Esophagus squamous epithelium (tissue), 5 donors: ENCODE results near the gene PREP. TPM values are rescaled to one million over a fixed set of nuclear protein-coding genes. Genes with fewer than 3 reads are reported as not detected.

Source experiments
- DNase-seq: peaks from one replicate; lab custom pipeline; 2025; lab: John Stamatoyannopoulos, UW
- H3K27ac ChIP-seq, 4 donors: fragments of 200-600 bp; sonication (generic); one replicate each; pipeline ENCODE4 v1.5.1; 2016 to 2019; ENCODE audit warnings: mild to moderate bottlenecking in 1 of 4
- H3K27me3 ChIP-seq, 4 donors: fragments of 200-600 bp; sonication (generic); 1 replicate in 3 of 4; 2 replicates in 1 of 4; pipeline versions ENCODE4 v1.5.1 to v1.6.0; 2017 to 2021; ENCODE audit warnings: antibody characterized with exemption in 1 of 4
- H3K36me3 ChIP-seq, 3 donors: fragments of 200-600 bp; sonication (generic); one replicate each; pipeline ENCODE4 v1.5.1; 2016 to 2019
- H3K4me1 ChIP-seq, 3 donors: fragments of 200-600 bp; sonication (generic); one replicate each; pipeline ENCODE4 v1.5.1; 2017 to 2019
- H3K4me3 ChIP-seq, 4 donors: fragments of 200-600 bp; sonication (generic); 1 replicate in 3 of 4; 2 replicates in 1 of 4; pipeline ENCODE4 v1.5.1; 2016 to 2019; ENCODE audit warnings: mild to moderate bottlenecking in 2 of 4, moderate library complexity in 1 of 4
- H3K9me3 ChIP-seq, 3 donors: fragments of 200-600 bp; sonication (generic); one replicate each; pipeline ENCODE4 v1.5.1; 2016 to 2019
- POLR2A ChIP-seq, 4 donors: fragments of 450-650 bp; IDR thresholded peaks; one replicate each; pipeline ENCODE4 v1.6.1; 2017; ENCODE audit warnings: antibody characterized with exemption in 4 of 4, mild to moderate bottlenecking in 4 of 4, moderate library complexity in 3 of 4
- WGBS, 2 donors: methylation state at CpG; one replicate each; pipeline ENCODE4 v1.1.5; 2018; 5-methylcytosine and 5-hydroxymethylcytosine counted together
- intact Hi-C: fragments of 100-400 bp; cut with DNase I; formaldehyde crosslinking; loops from one replicate; pipeline ENCODE4 v1.15.0; 2022
- total RNA-seq, 4 donors: library from RNA; depleted of rRNA; stranded (reverse); fragments of >200 nt; gene quantifications; one replicate each; pipeline ENCODE4 v1.1.0, GENCODE V29; 2016
- TF ChIP-seq, protein P1 (sequence below), 6 experiments: fragments of 450-650 bp in 4 of 6; fragments of 200-600 bp in 2 of 6; sonication (generic) in 2 of 6; IDR thresholded peaks; one replicate each; pipeline ENCODE4 v1.5.1; 2016 to 2019; ENCODE audit warnings: antibody characterized with exemption in 6 of 6, mild to moderate bottlenecking in 4 of 6, moderate library complexity in 4 of 6
- donor health status: DM: yes; HTN: yes; CAD: no.

The PREP gene
- total RNA-seq, 4 donors from 2014 or later = 11.9 to 28.0 (median 19.6) TPM

DNA sequence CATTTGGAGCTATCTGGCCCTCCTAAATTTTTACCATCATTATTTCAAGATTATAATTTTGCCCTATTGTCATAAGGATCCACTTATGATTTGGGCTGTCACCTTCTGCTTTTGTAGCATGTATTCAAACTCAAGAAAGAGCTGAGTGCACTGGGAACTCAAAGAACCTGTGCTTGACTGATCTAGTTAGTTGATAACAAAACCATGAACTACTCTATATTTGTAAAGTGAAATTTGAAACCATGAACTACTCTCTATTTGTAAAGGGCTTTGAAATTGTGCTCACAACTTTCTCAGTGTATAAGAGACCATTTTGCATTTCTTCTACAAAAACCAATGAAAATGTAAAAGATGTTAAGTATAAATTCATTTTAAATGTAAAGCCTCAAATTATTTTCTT, 145.5 kb downstream of the PREP start:
- TF ChIP-seq, protein P1, sequence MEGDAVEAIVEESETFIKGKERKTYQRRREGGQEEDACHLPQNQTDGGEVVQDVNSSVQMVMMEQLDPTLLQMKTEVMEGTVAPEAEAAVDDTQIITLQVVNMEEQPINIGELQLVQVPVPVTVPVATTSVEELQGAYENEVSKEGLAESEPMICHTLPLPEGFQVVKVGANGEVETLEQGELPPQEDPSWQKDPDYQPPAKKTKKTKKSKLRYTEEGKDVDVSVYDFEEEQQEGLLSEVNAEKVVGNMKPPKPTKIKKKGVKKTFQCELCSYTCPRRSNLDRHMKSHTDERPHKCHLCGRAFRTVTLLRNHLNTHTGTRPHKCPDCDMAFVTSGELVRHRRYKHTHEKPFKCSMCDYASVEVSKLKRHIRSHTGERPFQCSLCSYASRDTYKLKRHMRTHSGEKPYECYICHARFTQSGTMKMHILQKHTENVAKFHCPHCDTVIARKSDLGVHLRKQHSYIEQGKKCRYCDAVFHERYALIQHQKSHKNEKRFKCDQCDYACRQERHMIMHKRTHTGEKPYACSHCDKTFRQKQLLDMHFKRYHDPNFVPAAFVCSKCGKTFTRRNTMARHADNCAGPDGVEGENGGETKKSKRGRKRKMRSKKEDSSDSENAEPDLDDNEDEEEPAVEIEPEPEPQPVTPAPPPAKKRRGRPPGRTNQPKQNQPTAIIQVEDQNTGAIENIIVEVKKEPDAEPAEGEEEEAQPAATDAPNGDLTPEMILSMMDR (IDR thresholded peaks at IDR 0.05) = no peak
- no peak for TF ChIP-seq POLR2A (IDR thresholded peaks at IDR 0.05)
- intact Hi-C loops = no loop called here
- no peaks in the 10 kb centered on the region for H3K9me3 ChIP-seq
- H3K27ac ChIP-seq = no peak overlapping the region
- no peaks in the 10 kb centered on the region for H3K4me1 ChIP-seq
- H3K27me3 ChIP-seq = peaks cover 0 to 14% (median 0%) of the 10 kb centered on the region in 4 donors
- DNase-seq = no peak
- H3K36me3 ChIP-seq = no peaks in the 10 kb centered on the region
- H3K4me3 ChIP-seq = no peak overlapping the region

DNA sequence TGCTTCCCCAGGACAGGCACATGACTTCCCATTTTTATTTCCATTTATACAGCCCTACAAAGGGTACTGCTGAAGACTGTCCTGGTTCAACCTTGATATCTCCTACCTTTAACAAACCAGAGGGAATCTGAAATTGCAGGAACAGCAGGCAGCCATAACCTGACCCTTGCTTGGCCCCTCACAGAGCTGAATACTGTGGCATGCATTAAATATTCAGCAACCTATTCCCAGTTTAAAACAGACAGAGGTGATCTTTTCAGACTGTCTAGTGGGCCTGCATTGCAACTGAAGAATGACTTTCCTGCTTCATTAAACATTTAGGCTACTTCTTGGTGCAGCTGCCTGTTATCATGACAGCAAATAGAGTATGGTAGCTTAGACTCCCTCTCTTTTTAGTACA, 146.3 kb downstream of the PREP start:
- DNase-seq = no peak
- no peaks in the 10 kb centered on the region for H3K36me3 ChIP-seq
- H3K9me3 ChIP-seq = no peaks in the 10 kb centered on the region
- peaks cover 0 to 8% (median 0%) of the 10 kb centered on the region in 4 donors for H3K27me3 ChIP-seq
- TF ChIP-seq, protein P1 (IDR thresholded peaks at IDR 0.05) = no peak
- TF ChIP-seq POLR2A (IDR thresholded peaks at IDR 0.05) = no peak
- no peak overlapping the region for H3K27ac ChIP-seq
- no peaks in the 10 kb centered on the region for H3K4me1 ChIP-seq
- intact Hi-C loops = no loop called here
- H3K4me3 ChIP-seq = no peak overlapping the region

DNA sequence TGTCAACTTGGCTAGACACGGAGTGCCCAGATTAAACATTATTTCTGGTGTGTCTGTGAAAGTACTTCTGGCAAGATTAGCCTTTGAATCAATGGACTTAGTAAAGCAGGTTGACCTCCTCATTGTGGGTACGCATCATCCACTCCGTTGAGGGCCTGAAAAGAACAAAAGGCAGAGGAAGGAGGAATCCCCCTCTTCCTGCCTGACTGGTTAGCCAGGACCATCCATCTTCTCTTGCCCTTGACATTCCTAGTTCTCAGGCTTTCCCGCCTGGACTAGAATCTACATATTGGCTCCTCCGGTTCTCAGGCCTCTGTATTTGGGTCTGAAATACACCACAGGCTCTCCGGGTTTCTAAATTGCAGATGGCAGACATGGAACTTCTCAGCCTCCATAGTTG, 149.1 kb downstream of the PREP start:
- Histone ChIP-seq H3K27me3 (no peaks in the 10 kb centered on the region), H3K36me3 (no peaks in the 10 kb centered on the region), H3K9me3 (no peaks in the 10 kb centered on the region), H3K4me1 (no peaks in the 10 kb centered on the region), H3K4me3 (no peak overlapping the region), H3K27ac (no peak overlapping the region)
- intact Hi-C loops = no loop called here
- no peak for DNase-seq
- no peak for TF ChIP-seq POLR2A (IDR thresholded peaks at IDR 0.05)
- TF ChIP-seq, protein P1 (IDR thresholded peaks at IDR 0.05) = no peak
- WGBS, 2 donors = 59 to 62% methylated on average over 6 of the region's 6 CpGs

DNA sequence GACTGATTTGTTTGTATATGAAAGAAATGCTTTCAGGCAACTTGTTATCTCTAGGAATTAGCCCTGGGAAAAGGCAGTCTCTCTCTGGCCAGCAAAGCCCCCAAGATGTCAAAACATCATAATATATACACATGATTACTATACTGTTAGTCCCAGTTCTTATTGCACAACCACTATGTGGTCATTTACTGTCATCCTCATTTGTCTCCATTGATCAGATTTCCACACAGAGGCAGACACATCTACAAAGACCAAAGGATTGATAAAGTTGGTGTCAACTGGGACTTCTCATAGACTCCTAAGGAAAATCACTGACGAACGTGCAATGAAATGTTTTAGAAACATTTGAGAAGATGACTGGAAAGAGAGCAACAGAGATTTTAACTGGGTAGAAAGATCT, 151.2 kb downstream of the PREP start:
- TF ChIP-seq, protein P1 (IDR thresholded peaks at IDR 0.05) = no peak
- TF ChIP-seq POLR2A (IDR thresholded peaks at IDR 0.05) = no peak
- WGBS, 2 donors = 93% methylated on average over 2 of the region's 2 CpGs
- Histone ChIP-seq H3K27me3 (no peaks in the 10 kb centered on the region), H3K36me3 (no peaks in the 10 kb centered on the region), H3K4me3 (no peak overlapping the region), H3K4me1 (no peaks in the 10 kb centered on the region), H3K27ac (no peak overlapping the region), H3K9me3 (no peaks in the 10 kb centered on the region)
- intact Hi-C loops = no loop called here
- no peak for DNase-seq

DNA sequence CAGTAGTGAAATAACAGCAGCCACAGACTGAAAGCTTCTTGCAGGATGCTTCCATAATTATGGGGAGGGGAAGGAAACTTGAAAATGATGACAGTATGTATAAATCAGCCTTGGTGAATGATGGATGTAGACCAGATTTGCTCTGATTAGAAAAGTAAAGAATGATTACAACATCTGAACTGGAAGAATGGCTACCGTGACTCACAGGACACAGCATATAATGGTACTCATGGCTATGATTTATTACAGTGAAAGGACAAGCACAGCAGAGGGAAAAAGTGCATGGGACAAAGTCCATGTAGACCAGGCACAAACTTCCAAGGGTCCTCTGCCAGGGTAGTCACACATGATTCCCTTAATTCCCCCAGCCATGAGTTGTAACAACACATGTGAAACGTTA, 152.3 kb downstream of the PREP start:
- no peaks in the 10 kb centered on the region for H3K9me3 ChIP-seq
- intact Hi-C loops = no loop called here
- H3K27ac ChIP-seq = no peak overlapping the region
- H3K36me3 ChIP-seq = no peaks in the 10 kb centered on the region
- WGBS, 2 donors = 41 to 53% methylated on average over 2 of the region's 2 CpGs
- TF ChIP-seq, protein P1 (IDR thresholded peaks at IDR 0.05) = no peak
- TF ChIP-seq POLR2A (IDR thresholded peaks at IDR 0.05) = no peak
- no peak for DNase-seq
- H3K4me3 ChIP-seq = no peak overlapping the region
- no peaks in the 10 kb centered on the region for H3K27me3 ChIP-seq
- H3K4me1 ChIP-seq = no peaks in the 10 kb centered on the region
